ENCODE measurements around the gene SLC28A1. TPM values are rescaled to one million over a fixed set of nuclear protein-coding genes. Genes with fewer than 3 reads are reported as not detected.
A peak's percentile ranks its signal among the peaks of the same experiment; 100 is the strongest.
"Not testable (repeated sequence)": the region's sequence is repeated elsewhere in the genome, so short reads cannot be mapped to it uniquely, and the experiment has no call there.

SLC28A1 gene
- total RNA-seq, 8 experiments from 2014 or later: 0.05 to 0.14 (median 0.14) TPM; not detected in 5

DNA sequence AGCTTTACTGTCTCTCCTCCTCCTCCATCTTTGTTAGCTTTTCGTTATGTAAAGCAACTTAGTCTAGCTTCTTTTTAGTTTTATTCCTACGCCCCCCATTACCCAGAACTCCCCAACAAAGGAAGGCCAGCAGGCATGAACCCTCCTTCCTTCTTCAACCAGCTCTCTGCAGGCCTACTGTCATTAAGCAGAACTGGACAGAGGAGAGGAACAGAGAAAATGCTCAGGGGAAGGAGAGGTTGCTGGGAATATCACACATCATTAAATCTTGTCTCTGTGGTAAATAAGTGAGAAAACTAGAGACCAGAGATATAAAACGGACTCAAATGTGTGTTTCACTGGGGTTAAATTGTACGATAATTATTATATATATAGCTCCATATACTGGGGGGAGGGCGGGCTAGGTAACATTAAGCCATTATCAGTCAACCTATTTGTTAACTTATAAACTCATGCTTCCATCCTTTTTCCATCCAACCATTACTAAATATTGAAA, 19.3 kb upstream of the SLC28A1 start:
- Histone ChIP-seq H3K27ac (no peak overlapping the region), H3K4me3 (no peak overlapping the region), H3K4me1 (replicated peaks in 1 of 2) (no peaks in the 10 kb centered on the region)
- in situ Hi-C loops (cut with MboI; ENCODE audit: low pct_unique_long_range_greater_than_20kb in 2 of 9, low sequenced_read_pairs in 9 of 9, unreplicated experiment in 9 of 9): no loop called here
- ATAC-seq (replicated peaks in 6 of 8): no peak
- WGBS, 10 experiments: 37 to 94% (median 67%) methylated on average over 2 to 5 of the region's 5 CpGs

DNA sequence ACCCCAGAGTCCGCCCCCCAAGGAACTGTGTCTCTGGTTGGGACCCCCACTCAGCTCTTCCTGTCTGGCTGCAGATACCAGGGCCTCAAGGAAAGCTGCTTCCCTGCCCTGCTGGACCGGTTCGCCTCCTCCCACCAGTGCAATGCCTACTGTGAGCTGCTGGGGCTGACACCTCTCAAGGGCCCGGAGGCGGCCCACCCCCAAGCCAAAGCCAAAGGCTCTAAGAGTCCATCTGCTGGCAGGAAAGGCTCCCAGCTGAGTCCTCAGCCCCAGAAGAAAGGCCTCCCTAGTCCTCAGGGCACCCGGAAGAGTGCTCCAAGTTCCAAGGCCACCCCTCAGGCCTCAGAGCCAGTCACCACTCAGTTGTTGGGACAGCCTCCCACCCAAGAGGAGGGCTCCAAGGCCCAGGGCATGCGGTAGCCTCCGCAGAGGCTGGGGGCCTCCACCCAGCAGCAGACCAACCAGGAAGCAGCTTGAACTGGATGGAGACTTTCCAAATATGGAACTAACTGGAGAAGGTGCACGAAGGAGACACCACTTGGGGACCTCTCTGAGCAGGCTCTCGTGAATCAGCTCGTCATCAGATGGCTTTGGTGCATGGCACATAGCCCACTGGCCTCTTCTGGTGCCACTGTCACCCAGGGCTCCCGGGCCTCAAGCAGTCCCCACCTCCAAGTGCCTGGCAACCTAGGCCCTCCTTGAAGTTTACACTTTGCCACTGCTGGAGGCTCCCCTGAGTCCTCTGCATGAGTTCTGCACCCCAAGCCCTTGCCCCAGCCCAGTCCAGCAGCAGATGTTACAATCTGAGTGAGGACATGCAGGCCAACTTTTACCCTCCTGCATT, 16.2 kb upstream of the SLC28A1 start:
- no peaks in the 10 kb centered on the region for H3K4me1 ChIP-seq (replicated peaks in 1 of 2)
- no peak for ATAC-seq (replicated peaks in 6 of 8)
- in situ Hi-C loops (cut with MboI; ENCODE audit: low pct_unique_long_range_greater_than_20kb in 2 of 9, low sequenced_read_pairs in 9 of 9, unreplicated experiment in 9 of 9): no loop called here
- H3K27ac ChIP-seq: no peak overlapping the region
- 0 to 100% (median 63%) methylated on average over 1 to 5 of the region's 12 CpGs; no CpG with 5 or more reads in 1 of the 10 experiments for WGBS, 10 experiments
- no peak overlapping the region for H3K4me3 ChIP-seq

DNA sequence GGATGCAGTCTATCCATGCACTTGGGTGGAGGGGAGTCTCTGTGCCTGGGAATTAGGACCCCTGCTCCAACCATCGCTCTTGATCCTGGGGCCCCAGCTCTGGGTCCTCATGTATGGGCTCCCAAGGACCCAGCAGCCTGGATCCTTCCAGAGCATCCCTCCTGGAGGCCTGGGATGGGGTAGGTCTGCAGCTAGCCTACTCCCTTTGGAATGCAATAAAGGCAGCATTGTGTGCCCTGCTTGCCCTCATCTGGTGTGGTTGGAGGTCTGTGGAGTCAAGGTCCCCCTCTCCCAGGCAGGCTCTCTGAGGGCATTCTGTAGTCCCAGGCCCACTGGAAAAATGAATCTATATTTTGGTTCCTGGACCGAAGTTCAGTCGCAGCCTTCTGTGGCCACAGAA, 15.0 kb upstream of the SLC28A1 start:
- 71 to 90% methylated on average over 1 to 2 of the region's 3 CpGs; no CpG with 5 or more reads in 8 of the 10 experiments for WGBS, 10 experiments
- Histone ChIP-seq H3K27ac (no peak overlapping the region), H3K4me3 (no peak overlapping the region), H3K4me1 (replicated peaks in 1 of 2) (peaks cover 0 to under 1% of the 10 kb centered on the region in 2 donors)
- in situ Hi-C loops (cut with MboI; ENCODE audit: low pct_unique_long_range_greater_than_20kb in 2 of 9, low sequenced_read_pairs in 9 of 9, unreplicated experiment in 9 of 9): no loop called here
- ATAC-seq (replicated peaks in 6 of 8): no peak

DNA sequence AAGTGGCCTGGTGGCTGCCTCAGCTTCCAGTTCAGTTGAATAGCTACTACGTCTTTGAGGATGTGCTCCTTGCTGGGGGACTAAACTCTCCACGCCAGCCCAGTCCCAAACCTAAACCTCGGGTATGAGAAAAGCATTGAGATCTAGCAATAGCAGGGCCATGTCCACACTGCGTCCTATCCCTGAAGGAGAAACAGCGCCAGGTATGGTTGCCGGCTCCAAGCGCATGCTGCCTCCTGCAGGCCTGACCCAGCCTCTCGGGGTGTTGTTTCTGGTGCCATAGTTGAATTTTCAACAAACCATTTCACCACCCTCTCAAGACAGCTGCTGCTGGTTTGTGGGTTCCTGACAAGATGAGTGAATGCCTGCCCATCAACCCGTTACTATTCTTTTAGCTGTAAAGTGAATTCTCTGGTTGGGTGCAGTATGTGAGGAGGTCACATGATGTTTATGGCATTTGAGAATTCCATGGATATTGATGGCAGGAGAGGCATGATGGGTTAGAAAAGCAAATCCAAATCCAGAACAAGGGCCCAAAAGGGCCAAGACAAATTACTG, 13.0 kb upstream of the SLC28A1 start:
- Histone ChIP-seq H3K4me1 (replicated peaks in 1 of 2) (peaks cover 0 to 15% of the 10 kb centered on the region in 2 donors), H3K27ac (no peak overlapping the region), H3K4me3 (no peak overlapping the region)
- in situ Hi-C loops (cut with MboI; ENCODE audit: low pct_unique_long_range_greater_than_20kb in 2 of 9, low sequenced_read_pairs in 9 of 9, unreplicated experiment in 9 of 9): no loop called here
- 61 to 100% (median 87%) methylated on average over 2 to 8 of the region's 9 CpGs; no CpG with 5 or more reads in 4 of the 10 experiments for WGBS, 10 experiments
- ATAC-seq (replicated peaks in 6 of 8): no peak

DNA sequence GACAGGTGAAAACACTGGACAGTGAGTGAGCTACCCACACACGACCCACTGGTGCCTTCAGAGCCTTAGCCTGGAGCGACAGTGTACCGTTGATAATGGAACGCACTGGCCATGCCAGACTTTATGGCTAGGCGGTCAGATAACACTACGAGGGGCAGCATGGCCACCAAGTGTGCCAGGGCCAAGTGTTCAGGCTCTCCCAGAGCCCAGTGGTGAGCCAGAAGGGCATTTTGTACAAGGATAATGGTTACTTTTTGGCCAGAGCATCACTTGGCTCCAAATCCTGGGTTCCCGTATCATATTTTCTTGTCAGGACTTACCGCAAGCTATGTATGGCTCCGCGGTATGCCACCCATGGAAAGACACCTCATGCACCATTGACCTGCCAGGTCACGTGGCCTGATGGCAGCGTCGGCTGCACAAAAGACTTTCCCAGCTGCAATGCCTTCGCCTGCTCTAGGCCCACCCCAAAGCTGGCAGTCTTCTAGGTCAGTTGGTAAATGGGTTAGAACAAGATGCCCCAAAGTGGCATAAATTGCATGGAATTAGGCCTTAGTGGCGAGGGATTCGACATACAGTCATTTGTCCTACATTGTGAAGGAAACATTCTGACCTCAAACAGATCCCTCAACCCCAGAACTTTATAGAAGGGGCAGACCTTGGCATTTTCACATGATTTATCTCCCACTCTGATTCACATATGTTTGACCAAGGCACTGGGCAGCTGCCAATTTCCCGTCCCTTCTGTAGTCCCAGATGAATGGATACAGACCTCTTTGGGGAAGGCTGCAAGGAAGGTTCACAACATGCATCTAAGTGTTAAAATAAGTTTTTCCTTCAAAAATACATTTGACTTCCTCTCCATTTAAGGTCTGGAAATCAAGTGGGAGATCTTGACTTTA, 12.2 kb upstream of the SLC28A1 start:
- Histone ChIP-seq H3K27ac (no peak overlapping the region), H3K4me1 (replicated peaks in 1 of 2) (peaks cover 0 to 15% of the 10 kb centered on the region in 2 donors), H3K4me3 (no peak overlapping the region)
- in situ Hi-C loops (cut with MboI; ENCODE audit: low pct_unique_long_range_greater_than_20kb in 2 of 9, low sequenced_read_pairs in 9 of 9, unreplicated experiment in 9 of 9): no loop called here
- ATAC-seq (replicated peaks in 6 of 8): no peak
- WGBS, 10 experiments: 68 to 100% (median 94%) methylated on average over 1 to 15 of the region's 17 CpGs; no CpG with 5 or more reads in 3 of the 10 experiments

DNA sequence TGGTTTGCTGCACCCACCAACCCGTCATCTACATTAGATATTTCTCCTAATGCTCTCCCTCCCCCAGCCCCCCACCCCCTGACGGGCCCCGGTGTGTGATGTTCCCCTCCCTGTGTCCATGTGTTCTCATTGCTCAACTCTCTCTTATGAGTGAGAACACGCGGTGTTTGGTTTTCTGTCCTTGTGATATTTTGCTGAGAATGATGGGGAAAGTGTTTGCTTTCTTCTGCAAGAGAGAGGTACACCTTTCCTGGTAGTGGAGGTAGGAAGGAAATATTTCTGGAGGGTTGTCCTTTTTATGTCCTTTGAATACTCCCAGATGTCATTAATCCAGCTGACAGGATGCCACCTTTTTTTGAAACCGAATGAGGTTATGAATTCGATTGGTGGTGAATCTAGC, 10.5 kb upstream of the SLC28A1 start:
- peaks cover 0 to 15% of the 10 kb centered on the region in 2 donors for H3K4me1 ChIP-seq (replicated peaks in 1 of 2)
- no peak overlapping the region for H3K4me3 ChIP-seq
- 0 to 91% (median 86%) methylated on average over 1 to 5 of the region's 7 CpGs; no CpG with 5 or more reads in 3 of the 10 experiments for WGBS, 10 experiments
- no peak overlapping the region for H3K27ac ChIP-seq
- in situ Hi-C loops (cut with MboI; ENCODE audit: low pct_unique_long_range_greater_than_20kb in 2 of 9, low sequenced_read_pairs in 9 of 9, unreplicated experiment in 9 of 9): no loop called here
- peak in 1 of 8 experiments; percentile 13 for ATAC-seq (replicated peaks in 6 of 8)

DNA sequence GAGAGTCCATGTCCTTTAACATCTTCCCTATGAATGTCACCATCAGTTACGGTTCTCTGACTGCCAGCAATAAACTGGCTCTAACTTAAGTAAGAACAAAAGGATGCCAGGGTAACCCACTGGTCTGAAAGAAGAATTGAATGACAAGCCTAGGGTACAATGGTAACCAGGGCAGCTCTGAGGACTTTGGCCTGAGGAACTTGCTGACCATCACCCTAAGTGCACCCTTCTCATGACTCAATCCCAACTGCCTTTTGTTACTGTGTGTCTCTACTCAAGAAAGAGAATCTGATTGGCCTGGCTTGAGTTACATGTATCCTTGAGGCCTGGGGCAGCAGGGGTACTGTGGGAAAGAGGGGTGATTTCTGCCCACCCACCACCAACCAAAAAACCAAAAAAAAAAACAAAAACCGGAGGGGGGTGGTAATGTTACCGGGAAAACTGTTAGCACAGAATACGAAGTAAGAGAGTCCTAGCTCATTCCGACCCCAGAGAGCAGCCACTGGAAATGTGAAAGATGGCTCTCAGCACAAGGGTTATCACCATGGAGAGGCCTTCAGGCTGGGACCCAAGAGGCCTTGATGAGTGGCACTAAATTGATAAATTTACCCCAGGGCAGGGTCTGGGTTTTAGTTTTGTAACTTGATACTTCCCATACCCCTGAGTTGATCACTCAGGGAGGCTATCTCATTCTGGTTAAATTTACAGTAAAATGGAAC, 9.3 kb upstream of the SLC28A1 start:
- Histone ChIP-seq H3K4me3 (no peak overlapping the region), H3K4me1 (replicated peaks in 1 of 2) (peaks cover 0 to 15% of the 10 kb centered on the region in 2 donors), H3K27ac (peak overlapping the region in 1 of 2 donors; percentile 5)
- ATAC-seq (replicated peaks in 6 of 8): peak in 4 of 8 experiments; percentile 17 to 94 (median 91)
- in situ Hi-C loops (cut with MboI; ENCODE audit: low pct_unique_long_range_greater_than_20kb in 2 of 9, low sequenced_read_pairs in 9 of 9, unreplicated experiment in 9 of 9): no loop called here
- WGBS, 10 experiments: 58 to 88% (median 72%) methylated on average over 1 to 5 of the region's 5 CpGs; no CpG with 5 or more reads in 1 of the 10 experiments

DNA sequence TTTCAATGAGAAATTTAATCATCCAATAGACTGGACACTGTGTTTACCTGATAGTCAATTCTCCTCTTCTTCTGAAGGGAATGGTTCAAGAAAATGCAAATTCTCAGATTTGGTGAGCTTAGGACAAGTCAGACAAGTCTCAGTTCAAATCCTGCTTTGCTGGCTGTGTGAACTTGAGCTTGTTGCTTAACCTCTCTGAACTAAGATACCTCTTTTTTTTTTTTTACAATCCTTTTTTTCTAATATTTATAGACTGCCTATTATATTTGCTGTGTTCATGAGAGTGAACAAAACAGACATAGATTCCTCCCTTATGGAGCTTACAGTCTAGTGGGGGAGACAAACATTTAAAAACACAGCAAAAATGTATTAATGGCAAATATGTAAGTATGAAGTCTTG, 8.2 kb upstream of the SLC28A1 start:
- Histone ChIP-seq H3K4me3 (no peak overlapping the region), H3K27ac (no peak overlapping the region), H3K4me1 (replicated peaks in 1 of 2) (peaks cover 0 to 15% of the 10 kb centered on the region in 2 donors)
- ATAC-seq (replicated peaks in 6 of 8): no peak
- in situ Hi-C loops (cut with MboI; ENCODE audit: low pct_unique_long_range_greater_than_20kb in 2 of 9, low sequenced_read_pairs in 9 of 9, unreplicated experiment in 9 of 9): no loop called here

DNA sequence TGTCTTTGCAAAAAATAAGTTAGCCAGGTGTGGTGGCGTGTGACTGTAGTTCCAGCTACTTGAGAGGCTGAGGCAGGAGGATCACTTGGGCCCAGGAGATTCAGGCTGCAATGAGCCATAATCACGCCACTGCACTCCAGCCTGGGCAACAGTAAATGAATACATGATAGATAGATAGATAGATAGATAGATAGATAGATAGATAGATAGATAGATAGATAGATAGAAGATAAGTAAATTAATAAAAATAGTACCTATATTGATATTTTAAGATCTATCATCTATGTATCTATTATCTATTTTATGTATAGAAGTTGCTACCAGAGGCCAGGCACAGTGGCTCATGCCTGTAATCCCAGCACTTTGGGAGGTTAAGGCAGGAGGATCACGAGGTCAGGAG, 6.8 kb upstream of the SLC28A1 start:
- H3K4me1 ChIP-seq (replicated peaks in 1 of 2): peaks cover 0 to 15% of the 10 kb centered on the region in 2 donors
- 30 to 89% (median 83%) methylated on average over 1 to 3 of the region's 3 CpGs; no CpG with 5 or more reads in 3 of the 10 experiments for WGBS, 10 experiments
- ATAC-seq (replicated peaks in 6 of 8); H3K27ac ChIP-seq; in situ Hi-C loops (cut with MboI; ENCODE audit: low pct_unique_long_range_greater_than_20kb in 2 of 9, low sequenced_read_pairs in 9 of 9, unreplicated experiment in 9 of 9); H3K4me3 ChIP-seq: not testable (repeated sequence)

DNA sequence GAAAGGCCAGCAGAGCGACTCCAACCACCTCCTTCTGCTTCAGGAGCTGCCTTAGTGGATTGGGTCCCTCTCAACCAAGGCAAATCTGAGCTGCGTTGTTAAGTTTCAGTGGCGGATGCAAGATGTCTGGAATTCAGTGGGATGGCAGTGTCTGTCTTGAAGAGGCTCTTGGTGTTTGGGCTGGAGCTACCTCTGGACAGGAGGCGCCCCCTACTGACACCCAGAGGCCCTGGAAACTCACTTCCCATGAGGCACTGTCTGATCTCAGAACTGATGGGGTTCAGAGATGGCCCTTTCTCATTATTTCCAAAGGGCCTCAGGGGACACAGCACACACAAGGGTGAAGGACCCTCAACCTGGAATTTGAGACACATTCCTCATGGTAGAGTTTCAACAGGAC, 6.0 kb upstream of the SLC28A1 start:
- whole genome bisulfite sequencing, 10 experiments: 50 to 100% (median 80%) methylated on average over 1 to 4 of the region's 4 CpGs; no CpG with 5 or more reads in 3 of the 10 experiments
- Histone ChIP-seq H3K4me1 (replicated peaks in 1 of 2) (peaks cover 0 to 15% of the 10 kb centered on the region in 2 donors), H3K4me3 (no peak overlapping the region), H3K27ac (no peak overlapping the region)
- in situ Hi-C loops (cut with MboI; ENCODE audit: low pct_unique_long_range_greater_than_20kb in 2 of 9, low sequenced_read_pairs in 9 of 9, unreplicated experiment in 9 of 9): no loop called here
- ATAC-seq (replicated peaks in 6 of 8): peak in 6 of 8 experiments; percentile 21 to 98 (median 74)

DNA sequence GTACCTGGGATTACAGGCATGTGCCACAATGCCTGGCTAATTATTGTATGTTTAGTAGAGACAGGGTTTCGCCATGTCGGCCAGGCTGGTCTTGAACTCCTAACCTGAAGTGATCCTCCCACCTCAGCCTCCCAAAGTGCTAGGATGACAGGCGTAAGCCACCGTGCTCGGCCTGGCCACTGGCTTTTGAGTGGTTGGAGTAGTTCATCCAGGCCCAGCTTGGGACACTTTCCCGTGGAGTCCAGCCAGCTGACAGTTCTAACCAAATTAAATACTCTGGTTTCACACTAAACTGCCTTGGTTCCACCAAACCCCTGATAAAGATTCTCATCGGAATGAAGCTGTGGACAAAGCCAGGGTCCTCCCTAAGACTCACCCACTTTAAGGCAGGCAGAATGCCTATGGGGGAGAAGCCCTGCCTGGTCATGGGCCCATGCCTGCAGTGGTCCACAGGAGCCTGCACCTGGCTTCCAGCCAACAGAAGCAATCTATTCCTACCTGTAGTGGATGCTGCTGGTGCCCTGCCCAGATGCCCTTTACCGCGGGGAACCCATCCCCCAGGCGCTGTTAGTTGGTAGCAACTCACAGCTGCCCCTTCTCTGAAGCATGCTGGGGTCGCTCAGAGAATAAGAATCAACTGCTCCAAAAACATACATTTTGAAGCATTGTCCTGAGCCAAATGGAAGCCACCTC, 5.2 kb upstream of the SLC28A1 start:
- H3K4me1 ChIP-seq (replicated peaks in 1 of 2): peaks cover 0 to 15% of the 10 kb centered on the region in 2 donors
- H3K4me3 ChIP-seq: no peak overlapping the region
- ATAC-seq (replicated peaks in 6 of 8): no peak
- H3K27ac ChIP-seq: no peak overlapping the region
- in situ Hi-C loops (cut with MboI; ENCODE audit: low pct_unique_long_range_greater_than_20kb in 2 of 9, low sequenced_read_pairs in 9 of 9, unreplicated experiment in 9 of 9): no loop called here
- WGBS, 10 experiments: 80 to 100% (median 92%) methylated on average over 1 to 3 of the region's 11 CpGs; no CpG with 5 or more reads in 3 of the 10 experiments

DNA sequence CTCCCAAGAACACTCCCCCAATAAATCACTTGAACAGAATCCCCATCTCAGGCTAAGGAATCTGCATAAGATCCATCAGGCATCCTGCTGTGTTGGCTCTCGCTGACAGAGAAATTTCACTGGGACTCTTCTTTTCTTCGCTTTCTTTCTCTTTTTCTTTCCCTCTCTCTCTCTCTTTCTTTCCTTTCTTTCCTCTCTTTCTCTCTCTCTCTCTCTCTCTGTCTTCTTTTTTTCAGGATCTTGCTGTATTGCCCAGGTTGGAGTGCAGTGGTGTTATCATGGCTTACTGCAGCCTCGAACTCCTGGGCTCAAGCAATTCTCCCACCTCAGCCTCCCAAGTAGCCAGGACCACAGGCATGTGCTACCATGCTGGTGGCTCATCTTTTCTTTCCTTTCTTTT, 4.5 kb upstream of the SLC28A1 start:
- in situ Hi-C loops (cut with MboI; ENCODE audit: low pct_unique_long_range_greater_than_20kb in 2 of 9, low sequenced_read_pairs in 9 of 9, unreplicated experiment in 9 of 9): no loop called here
- Histone ChIP-seq H3K27ac (no peak overlapping the region), H3K4me1 (replicated peaks in 1 of 2) (peaks cover 0 to 10% of the 10 kb centered on the region in 2 donors), H3K4me3 (no peak overlapping the region)
- no peak for ATAC-seq (replicated peaks in 6 of 8)
- WGBS, 10 experiments: 63 to 100% (median 83%) methylated on average over 1 to 3 of the region's 3 CpGs; no CpG with 5 or more reads in 3 of the 10 experiments
